Astrocyte of the cerebellum (primary cell): ENCODE measurements around the gene COMP.

Experiments used
- DNase-seq: peaks from one replicate; pipeline ENCODE4 v3.0.0-alpha.2; 2011; ENCODE audit warnings: low read depth
- H3K4me3 ChIP-seq: 2 replicates; pipeline ENCODE4 v1.5.1; 2011; ENCODE audit warnings: mild to moderate bottlenecking, low read depth, low read length, moderate library complexity
- in situ Hi-C: cut with HindIII; loops from 2 replicates; pipeline ENCODE4 v1.10.0; 2017; ENCODE audit warnings: low sequenced_read_pairs
- TF ChIP-seq, protein P1 (sequence below): IDR thresholded peaks from 2 replicates; pipeline ENCODE4 v1.5.1; 2012; ENCODE audit warnings: low read length, low read depth, moderate library complexity, mild to moderate bottlenecking; ENCODE audit errors: missing control alignments

COMP gene

DNA sequence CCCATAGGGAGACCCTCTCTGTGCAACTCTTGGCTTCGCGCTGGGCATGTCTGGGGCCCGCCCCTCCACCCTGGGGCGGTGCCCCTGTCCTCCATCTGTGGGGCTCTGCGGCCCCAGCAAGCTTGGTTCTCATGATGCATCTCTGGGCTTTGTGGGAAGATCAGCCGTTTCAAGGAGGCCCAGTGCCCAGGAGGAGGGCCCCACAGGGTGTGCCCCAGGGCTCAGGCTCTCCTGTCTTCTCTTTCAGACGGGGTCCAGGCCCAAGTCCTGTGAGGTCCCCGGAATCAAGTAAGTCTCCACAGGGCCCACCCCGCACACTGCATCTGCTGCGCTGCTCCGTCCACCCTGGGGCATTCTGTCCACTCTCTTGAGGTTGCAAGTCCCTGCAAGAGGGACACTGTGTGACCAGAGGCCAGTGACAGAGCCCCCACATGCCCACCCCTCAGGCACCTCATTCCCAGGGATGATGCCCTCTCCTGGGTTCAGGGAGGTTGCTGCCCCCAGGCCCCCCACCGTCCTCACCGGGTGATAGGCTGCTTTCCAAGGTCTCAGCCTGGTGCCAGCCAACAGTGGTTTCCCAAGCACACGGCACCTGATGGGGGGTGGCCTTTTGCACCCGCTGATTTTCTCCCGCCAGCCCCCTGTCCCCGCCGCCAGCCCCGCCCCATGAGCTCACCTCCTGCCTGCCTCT, 31.7 kb downstream of the COMP start:
- in situ Hi-C loops: no loop called here
- no peak overlapping the region for H3K4me3 ChIP-seq
- DNase-seq: no peak
- TF ChIP-seq, protein P1, sequence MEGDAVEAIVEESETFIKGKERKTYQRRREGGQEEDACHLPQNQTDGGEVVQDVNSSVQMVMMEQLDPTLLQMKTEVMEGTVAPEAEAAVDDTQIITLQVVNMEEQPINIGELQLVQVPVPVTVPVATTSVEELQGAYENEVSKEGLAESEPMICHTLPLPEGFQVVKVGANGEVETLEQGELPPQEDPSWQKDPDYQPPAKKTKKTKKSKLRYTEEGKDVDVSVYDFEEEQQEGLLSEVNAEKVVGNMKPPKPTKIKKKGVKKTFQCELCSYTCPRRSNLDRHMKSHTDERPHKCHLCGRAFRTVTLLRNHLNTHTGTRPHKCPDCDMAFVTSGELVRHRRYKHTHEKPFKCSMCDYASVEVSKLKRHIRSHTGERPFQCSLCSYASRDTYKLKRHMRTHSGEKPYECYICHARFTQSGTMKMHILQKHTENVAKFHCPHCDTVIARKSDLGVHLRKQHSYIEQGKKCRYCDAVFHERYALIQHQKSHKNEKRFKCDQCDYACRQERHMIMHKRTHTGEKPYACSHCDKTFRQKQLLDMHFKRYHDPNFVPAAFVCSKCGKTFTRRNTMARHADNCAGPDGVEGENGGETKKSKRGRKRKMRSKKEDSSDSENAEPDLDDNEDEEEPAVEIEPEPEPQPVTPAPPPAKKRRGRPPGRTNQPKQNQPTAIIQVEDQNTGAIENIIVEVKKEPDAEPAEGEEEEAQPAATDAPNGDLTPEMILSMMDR: no peak

DNA sequence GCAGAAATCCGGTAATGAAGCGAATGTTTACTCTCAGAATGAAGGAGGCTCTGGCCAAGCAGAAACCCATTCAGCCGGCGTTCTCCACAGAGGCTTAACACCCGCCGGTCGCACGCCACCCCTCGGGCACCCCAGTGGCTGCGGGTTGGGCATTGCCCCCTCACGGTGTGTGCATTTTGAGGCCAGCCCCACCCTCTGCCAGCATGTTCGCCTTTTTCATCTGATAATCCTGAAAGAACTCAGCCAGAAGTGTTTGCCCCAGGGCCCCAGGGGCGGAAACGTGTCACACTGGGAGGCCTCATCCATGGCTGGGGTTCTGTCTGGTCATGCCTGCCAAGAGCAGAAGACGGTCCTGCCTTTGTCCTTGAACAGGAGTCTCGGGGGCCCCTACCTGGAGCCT, 34.2 kb downstream of the COMP start:
- no peak for DNase-seq
- TF ChIP-seq, protein P1: no peak
- H3K4me3 ChIP-seq: no peak overlapping the region
- in situ Hi-C loops: no loop called here

DNA sequence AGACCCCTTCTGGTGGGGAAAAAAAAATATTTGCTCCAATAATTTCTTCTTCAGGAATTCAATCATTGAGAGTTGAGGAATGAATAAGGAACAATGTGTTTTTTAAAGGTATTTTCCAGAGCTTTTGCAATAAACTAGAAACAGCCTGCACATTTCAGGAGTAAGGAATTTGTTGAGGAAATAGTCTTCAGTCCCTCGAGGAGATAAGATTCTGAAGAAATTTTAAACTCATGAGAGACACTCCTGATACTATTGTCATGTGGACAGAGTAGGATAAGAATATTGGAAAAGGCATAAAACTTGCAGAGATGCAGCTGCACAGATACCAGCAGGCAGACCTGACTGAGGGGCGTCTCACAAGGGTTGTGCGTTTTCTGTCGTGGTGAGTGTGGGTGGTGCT, 36.6 kb downstream of the COMP start:
- no peak overlapping the region for H3K4me3 ChIP-seq
- TF ChIP-seq, protein P1: no peak
- no peak for DNase-seq
- in situ Hi-C loops: no loop called here

DNA sequence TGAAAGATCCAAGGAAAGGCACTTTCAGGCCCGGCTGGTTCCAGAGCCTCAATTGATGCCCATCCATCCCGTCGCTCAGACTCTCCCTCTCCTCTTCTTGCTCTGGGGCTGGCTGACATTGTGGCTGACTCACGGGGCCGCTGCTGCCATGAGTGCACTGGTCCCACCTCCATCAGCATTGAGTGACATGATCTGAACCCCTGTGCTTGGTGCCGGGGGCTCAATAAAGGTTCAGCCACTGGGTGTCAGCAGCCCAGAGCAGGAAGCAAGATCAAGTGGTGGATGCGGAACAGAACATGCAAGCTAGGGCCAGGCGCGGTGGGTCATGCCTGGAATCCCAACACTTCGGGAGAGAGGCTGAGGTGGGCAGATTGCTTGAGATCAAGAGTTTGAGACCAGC, 39.5 kb downstream of the COMP start:
- in situ Hi-C loops: no loop called here
- H3K4me3 ChIP-seq: no peak overlapping the region
- DNase-seq: no peak
- TF ChIP-seq, protein P1: no peak

DNA sequence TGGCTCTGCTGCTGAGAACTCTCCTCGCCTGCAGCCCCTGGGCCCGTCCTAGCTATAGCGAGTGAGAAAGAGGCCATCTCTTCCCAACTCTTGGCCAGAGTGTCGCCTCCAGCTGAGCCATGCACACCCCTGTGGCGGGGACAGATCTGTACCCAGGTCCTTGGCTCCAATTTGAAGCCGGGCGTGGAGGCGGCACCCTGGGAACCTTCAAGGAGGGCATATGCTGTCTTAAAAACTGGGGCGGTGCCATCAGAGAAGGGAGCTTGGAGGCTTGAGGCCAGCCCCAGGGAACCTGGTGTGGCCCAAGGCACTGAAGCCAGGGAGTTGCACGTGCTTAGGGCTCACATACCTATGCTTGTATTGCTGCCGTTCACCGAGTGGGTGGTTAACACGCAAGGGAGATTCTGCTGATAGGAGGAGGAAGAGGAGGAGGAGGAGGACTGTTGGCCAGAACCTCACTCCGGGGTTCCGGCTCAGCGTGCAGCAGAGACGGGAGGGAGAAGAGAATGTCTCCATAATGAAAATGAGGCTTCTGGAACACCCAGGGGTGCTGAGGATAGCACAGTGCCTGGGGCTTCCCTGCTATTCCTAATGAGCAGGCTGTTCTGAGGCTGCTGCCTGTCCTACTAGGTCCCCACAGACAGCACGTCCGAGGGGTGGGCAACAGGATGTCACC, 40.7 kb downstream of the COMP start:
- H3K4me3 ChIP-seq: no peak overlapping the region
- DNase-seq: no peak
- TF ChIP-seq, protein P1: no peak
- in situ Hi-C loops: no loop called here

DNA sequence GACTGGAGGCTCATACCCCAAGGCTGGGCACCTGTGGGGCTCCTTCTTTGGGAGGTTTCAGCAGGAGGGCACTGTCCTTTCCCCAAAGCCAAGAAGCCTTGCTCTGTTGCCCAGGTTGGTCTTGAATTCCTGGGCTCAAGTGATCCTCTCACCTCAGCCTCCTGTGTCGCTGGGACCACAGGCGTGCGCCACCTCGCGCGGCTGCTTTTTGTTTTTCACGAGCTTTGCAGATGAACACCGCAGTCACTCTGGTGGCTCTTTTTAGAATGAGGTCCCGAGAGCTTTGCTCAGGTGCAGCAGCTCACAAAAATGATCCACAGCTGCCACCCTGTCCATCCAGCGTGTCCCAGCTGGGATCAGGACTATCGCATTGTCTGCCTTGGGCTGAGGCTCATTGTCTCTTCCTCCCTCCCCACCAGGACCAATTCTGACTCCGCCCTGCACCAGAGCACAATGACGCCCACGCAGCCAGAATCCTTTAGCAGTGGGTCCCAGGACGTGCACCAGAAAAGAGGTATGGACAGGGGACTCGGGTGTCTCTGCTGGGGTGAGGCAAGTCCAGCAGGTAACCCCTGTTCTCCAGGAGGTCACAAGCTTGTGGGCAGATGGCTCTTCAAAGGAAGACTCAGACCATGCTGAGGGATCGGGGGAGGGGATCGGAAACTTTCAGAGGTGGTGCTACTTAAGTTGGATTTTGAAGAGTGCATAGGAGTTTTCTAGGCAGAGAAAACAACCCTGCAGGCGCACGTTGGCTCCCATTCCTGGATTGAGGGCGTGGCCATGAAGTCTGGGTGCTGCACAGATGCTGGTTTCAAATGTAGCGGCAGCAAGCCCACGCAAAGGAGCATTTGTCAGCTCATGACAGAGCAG, 41.5 kb downstream of the COMP start:
- no peak overlapping the region for H3K4me3 ChIP-seq
- DNase-seq: no peak
- TF ChIP-seq, protein P1: no peak
- in situ Hi-C loops: loop anchor here (5.0 kb wide), 1 partner anchor 77 kb away; no protein-coding TSS in a partner anchor
